Stimulated activated CD4-positive, alpha-beta T cell treated with anti-CD3 and anti-CD28 coated beads, Interleukin-12 subunit alpha, Interleukin-12 subunit beta, amount 100 ng/mL, for 48 hours (primary cell): ENCODE results near the gene ARHGAP19.
A peak's percentile ranks its signal among the peaks of the same experiment; 100 is the strongest.

Experiments used
- DNase-seq, 3 donors: peaks; one replicate each; pipeline ENCODE4 v3.0.0-alpha.2; 2020; ENCODE audit warnings: low read depth in 2 of 3, low spot score in 1 of 3

ARHGAP19 gene

GRCh38 chr10:97292097-97292861, at the start of gene ARHGAP19:
Gene ARHGAP19 (minus strand): TSS chr10:97292637. CDS start chr10:97292627, 10 bp downstream.
- DNase-seq: peak; percentile 88 to 93 (median 92)

- DNase-seq: no peak
Measured at GRCh38 chr10:97341416-97341815, 49.0 kb upstream of the ARHGAP19 start.

GRCh38 chr10:97338041-97338440, 45.6 kb upstream of the ARHGAP19 start:
- DNase-seq: no peak

GRCh38 chr10:97336942-97337831, 44.8 kb upstream of the ARHGAP19 start:
- no peak for DNase-seq

- DNase-seq: no peak
Measured at GRCh38 chr10:97336446-97336845, 44.0 kb upstream of the ARHGAP19 start.

DNA sequence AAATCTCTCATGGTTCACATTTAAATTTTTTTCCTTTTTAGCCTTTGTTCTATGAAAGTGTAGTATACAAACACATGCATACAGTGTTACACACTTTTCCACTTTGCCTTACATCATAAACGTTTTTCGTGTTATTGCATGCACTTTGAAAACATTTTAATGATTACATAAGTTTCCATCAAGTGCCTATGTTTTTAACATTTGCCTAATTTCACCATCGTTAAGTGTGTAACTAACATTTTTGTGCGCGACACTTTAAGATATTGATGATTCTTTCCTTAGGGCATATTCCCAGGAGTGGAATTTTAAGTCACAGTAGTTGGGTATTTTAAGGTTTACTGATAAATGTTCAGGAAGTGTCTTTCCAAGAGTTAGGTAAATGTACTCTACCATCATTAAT, 43.6 kb upstream of the ARHGAP19 start:
- DNase-seq: no peak

DNA sequence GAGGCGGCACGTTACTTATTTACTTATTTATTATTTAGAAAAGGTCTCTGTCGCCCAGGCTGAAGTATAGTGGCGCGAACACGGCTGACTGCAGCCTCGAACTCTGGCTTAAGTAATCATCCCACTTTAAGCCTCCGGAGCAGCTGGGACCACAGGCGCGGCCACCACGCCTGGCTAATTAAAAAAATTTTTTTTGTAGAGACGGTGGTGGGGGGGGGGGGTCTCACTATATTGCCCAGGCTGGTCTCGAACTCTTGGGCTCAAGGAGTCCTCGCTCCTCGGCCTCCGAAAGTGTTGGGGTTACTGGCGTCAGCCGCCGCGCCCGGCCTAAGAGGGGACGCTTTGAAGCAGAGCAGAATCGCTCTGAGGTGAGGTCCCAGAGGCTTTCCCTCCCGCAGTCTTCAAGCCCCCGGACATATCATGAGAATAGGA, 42.8 kb upstream of the ARHGAP19 start:
- DNase-seq: no peak

DNA sequence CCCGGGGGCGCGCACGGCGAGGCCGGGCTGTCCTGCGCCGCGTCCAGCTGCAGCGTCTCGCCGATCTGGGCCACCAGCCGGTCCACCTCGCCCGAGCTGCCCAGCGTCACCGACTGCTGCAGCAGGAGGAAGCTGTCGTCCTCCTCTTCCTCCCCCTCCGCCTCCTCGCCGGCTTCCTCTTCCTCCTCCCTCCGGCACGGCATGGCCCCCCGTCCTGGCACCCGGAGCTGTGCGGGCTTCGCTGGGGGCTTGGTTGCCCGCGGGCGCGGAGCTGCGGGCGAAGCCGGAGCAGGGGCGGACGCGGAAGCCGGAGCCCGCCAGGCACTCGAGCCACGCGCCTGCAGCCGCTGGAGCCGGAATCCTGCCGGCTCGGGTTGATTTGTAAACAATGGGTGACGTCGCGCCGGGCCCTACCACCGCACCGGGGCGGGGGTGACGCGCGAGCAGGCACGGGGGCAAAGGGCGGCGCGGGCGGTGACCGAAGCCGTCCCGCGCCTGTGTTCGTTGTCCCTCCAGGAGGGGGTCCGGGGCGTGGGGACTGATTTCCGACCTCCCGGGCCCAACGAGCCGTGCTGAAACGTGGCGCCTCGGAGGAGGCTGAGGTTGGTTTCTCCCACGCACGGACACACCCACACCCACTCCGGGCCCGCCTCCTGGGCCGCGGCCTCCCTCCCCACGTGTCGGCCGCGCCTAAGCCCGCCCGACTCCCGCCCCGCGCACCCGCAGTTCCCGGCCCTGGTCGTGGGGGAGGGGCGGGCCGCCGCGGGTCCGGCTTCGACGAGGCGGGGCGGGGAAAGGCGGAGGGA, 42.1 kb upstream of the ARHGAP19 start, which contains the start of gene FRAT2:
Gene FRAT2 (minus strand): TSS at position 360 of the 806 bp plus-strand sequence. CDS start 157 bp downstream, at position 203.
- DNase-seq: peak; percentile 74 to 83 (median 76)

GRCh38 chr10:97333601-97334369, 41.3 kb upstream of the ARHGAP19 start:
- peak in 1 of 3 donors; percentile 25 for DNase-seq

DNA sequence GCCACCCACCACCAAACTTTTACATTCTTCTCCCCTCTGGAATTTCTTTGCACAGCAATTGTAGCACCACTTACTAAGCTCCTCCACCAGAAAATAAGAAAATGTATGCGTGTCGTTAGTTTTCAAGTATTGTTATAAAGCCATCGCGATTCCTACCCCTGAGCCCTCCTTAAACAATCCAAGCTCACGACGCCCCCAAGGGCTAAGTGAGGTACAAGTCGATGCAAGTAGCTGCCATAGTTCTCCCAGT, 40.8 kb upstream of the ARHGAP19 start:
- no peak for DNase-seq

DNA sequence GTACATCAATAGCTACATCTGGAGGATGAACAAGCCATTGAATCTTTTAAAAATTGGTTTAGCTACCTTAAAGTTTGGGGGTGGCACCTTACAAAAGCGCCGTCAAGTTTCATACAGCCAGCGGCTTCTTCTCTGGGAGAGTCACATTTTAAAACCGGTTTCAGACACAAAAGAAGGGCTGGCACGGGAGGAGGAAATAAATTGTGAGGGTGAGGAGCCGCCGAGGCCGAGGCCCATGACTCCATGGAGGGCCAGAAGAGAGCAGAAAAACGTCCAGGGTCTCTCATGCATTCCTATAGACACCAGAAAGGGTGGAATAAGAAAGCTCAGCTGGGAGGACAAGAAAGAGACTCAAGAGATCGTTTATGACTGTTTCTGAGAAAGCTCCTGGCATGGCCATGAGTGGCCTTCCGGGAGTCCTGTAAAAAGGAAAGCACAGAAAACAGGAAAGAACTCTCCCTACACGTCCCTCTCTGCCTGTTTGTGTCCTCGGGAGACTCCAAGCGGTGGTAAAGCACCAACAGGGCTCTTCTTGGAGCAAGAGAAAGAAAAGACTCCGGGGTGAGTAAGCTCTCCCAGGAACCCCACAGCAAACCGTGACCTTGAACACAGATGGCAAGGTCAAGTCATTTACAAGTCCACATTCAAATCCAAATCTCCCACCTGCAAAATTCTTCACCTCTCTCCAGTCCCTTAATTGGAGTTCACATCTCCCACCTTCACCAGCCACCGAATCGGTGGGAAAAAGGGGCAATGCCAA, 40.3 kb upstream of the ARHGAP19 start:
- no peak for DNase-seq

- no peak for DNase-seq
Measured at GRCh38 chr10:97331153-97331703, 38.8 kb upstream of the ARHGAP19 start.

DNA sequence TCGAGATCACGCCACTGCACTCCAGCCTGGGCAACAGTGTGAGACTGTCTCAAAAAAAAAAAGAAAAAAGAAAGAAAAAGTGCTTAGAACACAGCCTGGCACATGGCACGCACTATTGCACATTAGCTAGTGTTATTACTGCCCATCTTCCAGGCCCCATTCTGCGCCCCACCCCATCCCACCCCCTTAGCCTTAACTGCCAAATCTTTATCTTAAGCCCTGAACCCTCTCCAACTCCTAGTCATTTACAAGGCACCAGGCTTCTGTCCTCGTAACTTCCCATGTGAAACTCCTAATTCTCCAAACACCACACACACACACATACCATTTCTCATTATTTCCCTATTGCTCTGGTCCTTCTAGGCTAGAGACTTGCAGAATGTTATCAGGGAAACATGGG, 37.3 kb upstream of the ARHGAP19 start:
- DNase-seq: no peak

DNA sequence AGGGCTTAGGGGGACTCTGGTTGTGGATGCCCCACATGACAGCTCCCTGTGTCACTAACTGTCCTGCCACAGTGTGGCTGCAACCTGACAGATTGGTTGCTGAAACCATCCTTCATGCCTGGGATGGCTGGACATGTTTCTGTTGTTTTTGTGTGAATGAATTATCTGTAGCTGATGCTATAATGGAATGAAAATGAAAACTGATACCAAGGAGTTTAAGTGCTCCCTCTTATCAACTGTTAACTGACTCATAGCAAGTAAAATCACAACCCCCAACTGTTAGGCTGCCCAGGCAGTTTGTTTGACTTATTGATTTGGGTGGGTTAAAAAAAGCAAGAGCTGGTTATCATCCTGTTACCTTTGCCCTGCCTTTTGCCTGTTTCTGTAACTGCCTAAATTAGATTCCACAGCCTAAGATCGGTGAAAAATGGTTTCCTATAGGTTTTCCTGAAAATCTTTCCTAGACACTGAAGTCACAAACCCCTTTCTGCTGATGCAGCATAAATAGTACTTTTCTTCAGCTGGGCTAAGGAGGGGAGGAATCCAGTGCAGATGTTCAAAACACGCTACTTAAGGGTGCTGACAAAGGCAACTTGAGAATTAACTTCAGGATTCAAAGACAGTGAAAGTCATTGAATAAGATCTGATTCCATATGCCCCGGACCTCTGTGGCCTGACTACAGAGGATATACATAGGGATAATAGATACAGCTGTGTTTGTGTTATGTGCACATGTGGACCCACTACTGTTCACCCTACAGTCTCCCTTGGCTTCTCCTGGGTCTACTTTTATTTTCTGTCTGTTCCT, 36.4 kb upstream of the ARHGAP19 start:
- DNase-seq: no peak

- DNase-seq: no peak
Measured at GRCh38 chr10:97327348-97328294, 35.2 kb upstream of the ARHGAP19 start.

DNA sequence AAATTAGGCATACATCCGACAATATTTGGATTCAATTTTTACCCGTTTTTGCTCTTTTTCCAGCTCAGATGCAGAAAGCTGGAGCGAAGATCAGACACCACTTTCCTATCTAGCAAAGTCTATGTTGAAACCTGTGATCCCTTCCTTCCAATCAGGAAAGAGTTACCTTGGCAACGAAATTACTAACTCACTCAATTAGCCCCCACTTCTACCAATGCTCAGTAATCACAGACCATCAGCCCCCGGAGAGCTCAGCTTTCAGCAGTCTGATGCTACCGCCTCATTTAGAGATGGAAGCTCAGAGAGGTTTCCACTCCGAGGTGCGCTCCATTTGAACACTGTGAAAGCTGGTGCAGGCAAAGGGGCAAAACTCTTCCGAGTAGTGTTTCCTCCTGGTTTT, 33.3 kb upstream of the ARHGAP19 start:
- no peak for DNase-seq

- DNase-seq: no peak
Measured at GRCh38 chr10:97323501-97323900, 31.1 kb upstream of the ARHGAP19 start.

GRCh38 chr10:97321804-97322190, 29.4 kb upstream of the ARHGAP19 start:
- no peak for DNase-seq
